Immature natural killer cell (primary cell): Measurements from ENCODE around the gene CRELD1. TPM values are rescaled to one million over a fixed set of nuclear protein-coding genes. Genes with fewer than 3 reads are reported as not detected.
"Not testable (repeated sequence)": the region's sequence is repeated elsewhere in the genome, so short reads cannot be mapped to it uniquely, and the experiment has no call there.

Experiments
- DNase-seq, 3 donors: peaks; one replicate each; pipeline ENCODE4 v3.0.0; 2022; ENCODE audit warnings: mixed read lengths in 1 of 3
- H3K27ac Mint-ChIP-seq, 6 donors: one replicate each; pipeline ENCODE4 v1.8.0; 2020; ENCODE audit warnings: mixed read lengths in 6 of 6, mild to moderate bottlenecking in 5 of 6, inconsistent platforms in 4 of 6, moderate library complexity in 3 of 6
- H3K27me3 Mint-ChIP-seq, 3 donors: one replicate each; pipeline ENCODE4 v1.8.0; 2020 to 2021; ENCODE audit warnings: low read depth in 3 of 3, mild to moderate bottlenecking in 3 of 3, mixed read lengths in 3 of 3, moderate library complexity in 3 of 3, inconsistent platforms in 1 of 3
- H3K36me3 Mint-ChIP-seq, 3 donors: one replicate each; pipeline ENCODE4 v1.8.0; 2020; ENCODE audit warnings: mixed read lengths in 3 of 3, inconsistent platforms in 2 of 3, mild to moderate bottlenecking in 2 of 3
- H3K4me1 Mint-ChIP-seq, 2 donors: one replicate each; pipeline ENCODE4 v1.8.0; 2020; ENCODE audit warnings: inconsistent platforms in 2 of 2, mild to moderate bottlenecking in 2 of 2, mixed read lengths in 2 of 2, moderate library complexity in 1 of 2
- H3K4me3 Mint-ChIP-seq, 5 donors: one replicate each; pipeline ENCODE4 v1.8.0; 2020; ENCODE audit warnings: mild to moderate bottlenecking in 5 of 5, mixed read lengths in 5 of 5, inconsistent platforms in 3 of 5, moderate library complexity in 3 of 5
- H3K9me3 Mint-ChIP-seq, 6 donors: one replicate each; pipeline ENCODE4 v1.8.0; 2020; ENCODE audit warnings: mild to moderate bottlenecking in 6 of 6, mixed read lengths in 6 of 6, inconsistent platforms in 4 of 6, moderate library complexity in 3 of 6
- polyA plus RNA-seq, 3 donors: library from polyadenylated mRNA; unstranded; fragments of 300-500 nt; fragmentation: Illumina TruSeq; gene quantifications; one replicate each; pipeline ENCODE4 v1.2.3, GENCODE V29; 2021

CRELD1 gene
- polyA plus RNA-seq, 3 donors from 2014 or later: 38.9 to 67.8 (median 51.3) TPM

GRCh38 chr3:9897408-9898372 is 35.9 kb upstream of the CRELD1 start:
- no peak for DNase-seq
- Mint-ChIP-seq H3K4me3 (no peak overlapping the region), H3K4me1 (peaks cover 29 to 47% of the 10 kb centered on the region in 2 donors), H3K9me3 (no peaks in the 10 kb centered on the region), H3K27ac (peak overlapping the region; percentile 24 to 85 (median 44)), H3K27me3 (no peaks in the 10 kb centered on the region), H3K36me3 (peaks cover 5 to 15% (median 12%) of the 10 kb centered on the region in 3 donors)

- H3K4me3 Mint-ChIP-seq: no peak overlapping the region
- no peak for DNase-seq
- peak overlapping the region in 4 of 6 donors; percentile 51 to 85 (median 62) for H3K27ac Mint-ChIP-seq
- no peaks in the 10 kb centered on the region for H3K9me3 Mint-ChIP-seq
- H3K4me1 Mint-ChIP-seq: peaks cover 31 to 46% of the 10 kb centered on the region in 2 donors
- H3K27me3 Mint-ChIP-seq: no peaks in the 10 kb centered on the region
- peaks cover 0 to 10% (median 9%) of the 10 kb centered on the region in 3 donors for H3K36me3 Mint-ChIP-seq
Measured at GRCh38 chr3:9898467-9899241, 35.0 kb upstream of the CRELD1 start.

- Mint-ChIP-seq H3K27me3 (no peaks in the 10 kb centered on the region), H3K36me3 (peaks cover 0 to 9% (median 6%) of the 10 kb centered on the region in 3 donors), H3K9me3 (no peaks in the 10 kb centered on the region), H3K4me1 (peaks cover 26 to 39% of the 10 kb centered on the region in 2 donors), H3K4me3 (no peak overlapping the region), H3K27ac (peak overlapping the region in 1 of 6 donors; percentile 35)
- DNase-seq: no peak
Measured at GRCh38 chr3:9899289-9899791, 34.3 kb upstream of the CRELD1 start.

- H3K27me3 Mint-ChIP-seq, DNase-seq, H3K4me3 Mint-ChIP-seq, H3K27ac Mint-ChIP-seq, H3K36me3 Mint-ChIP-seq, H3K9me3 Mint-ChIP-seq: not testable (repeated sequence)
- peaks cover 19 to 27% of the 10 kb centered on the region in 2 donors for H3K4me1 Mint-ChIP-seq
Measured at GRCh38 chr3:9900965-9901415, 32.6 kb upstream of the CRELD1 start.

GRCh38 chr3:9901967-9902366 is 31.7 kb upstream of the CRELD1 start:
- Mint-ChIP-seq H3K4me1 (peaks cover 19 to 25% of the 10 kb centered on the region in 2 donors), H3K4me3 (peak overlapping the region in 2 of 5 donors; percentile 12 to 25), H3K27ac (peak overlapping the region in 5 of 6 donors; percentile 23 to 80 (median 42)), H3K27me3 (peaks cover 0 to 2% (median 0%) of the 10 kb centered on the region in 3 donors), H3K9me3 (no peaks in the 10 kb centered on the region), H3K36me3 (peaks cover 0 to 4% (median 0%) of the 10 kb centered on the region in 3 donors)
- no peak for DNase-seq

DNA sequence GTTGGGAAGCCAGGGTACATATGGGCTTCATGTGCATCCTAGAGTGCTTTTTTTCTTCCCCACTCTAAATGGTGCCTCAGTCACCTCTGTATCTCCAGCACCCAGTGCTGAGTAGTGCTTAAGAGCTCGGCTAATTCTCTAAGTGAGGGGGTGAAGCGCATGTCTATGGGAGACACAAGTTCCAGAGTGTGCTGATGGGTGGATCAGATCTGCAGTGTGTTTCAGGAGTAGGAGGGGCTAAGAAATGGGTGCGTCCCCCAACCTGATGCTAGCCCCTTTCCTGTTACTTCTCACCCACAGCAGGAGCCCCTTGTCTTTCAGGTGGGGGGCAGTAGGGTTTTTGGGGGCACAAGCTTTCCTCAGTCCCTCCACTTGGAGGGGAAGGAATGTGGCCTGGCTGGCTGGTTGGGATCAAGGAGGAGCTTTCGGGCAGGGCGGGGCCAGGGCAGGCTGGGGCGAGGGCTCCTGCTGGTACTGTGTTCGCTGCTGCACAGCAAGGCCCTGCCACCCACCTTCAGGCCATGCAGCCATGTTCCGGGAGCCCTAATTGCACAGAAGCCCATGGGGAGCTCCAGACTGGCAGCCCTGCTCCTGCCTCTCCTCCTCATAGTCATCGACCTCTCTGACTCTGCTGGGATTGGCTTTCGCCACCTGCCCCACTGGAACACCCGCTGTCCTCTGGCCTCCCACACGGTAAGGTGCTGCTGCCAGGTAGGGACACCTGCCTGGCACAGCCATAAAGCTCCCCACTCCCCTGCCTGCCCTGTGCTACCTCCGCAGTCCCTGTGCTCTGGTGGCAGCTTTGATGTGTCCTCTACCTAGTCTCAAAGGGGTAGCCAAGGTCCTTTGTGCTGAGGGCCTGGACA is 31.0 kb upstream of the CRELD1 start, which contains the start of gene IL17RE:
Gene IL17RE, plus strand, starts transcription at position 477 of the 866 bp plus-strand sequence. Its CDS starts 85 bp downstream, at position 562.
- peaks cover 19 to 25% of the 10 kb centered on the region in 2 donors for H3K4me1 Mint-ChIP-seq
- peaks cover 0 to 2% (median 1%) of the 10 kb centered on the region in 3 donors for H3K27me3 Mint-ChIP-seq
- no peak for DNase-seq
- peak within 1 kb of the TSS in 2 of 5 donors; percentile 12 to 25 for H3K4me3 Mint-ChIP-seq
- H3K36me3 Mint-ChIP-seq: peaks cover 0 to 4% (median 0%) of the 10 kb centered on the region in 3 donors
- no peaks in the 10 kb centered on the region for H3K9me3 Mint-ChIP-seq
- peak within 1 kb of the TSS; percentile 29 to 80 (median 41) for H3K27ac Mint-ChIP-seq

GRCh38 chr3:9903238-9903624 is 30.4 kb upstream of the CRELD1 start:
- H3K27me3 Mint-ChIP-seq: peaks cover 0 to 2% (median 2%) of the 10 kb centered on the region in 3 donors
- no peaks in the 10 kb centered on the region for H3K9me3 Mint-ChIP-seq
- H3K4me3 Mint-ChIP-seq: no peak overlapping the region
- peak overlapping the region in 1 of 6 donors; percentile 40 for H3K27ac Mint-ChIP-seq
- DNase-seq: no peak
- peaks cover 0 to under 1% (median 0%) of the 10 kb centered on the region in 3 donors for H3K36me3 Mint-ChIP-seq
- peaks cover 19 to 25% of the 10 kb centered on the region in 2 donors for H3K4me1 Mint-ChIP-seq

- Mint-ChIP-seq H3K4me3 (no peak overlapping the region), H3K9me3 (no peaks in the 10 kb centered on the region), H3K27ac (peak overlapping the region in 1 of 6 donors; percentile 40), H3K27me3 (peaks cover 0 to 2% (median 2%) of the 10 kb centered on the region in 3 donors), H3K4me1 (peaks cover 19 to 25% of the 10 kb centered on the region in 2 donors), H3K36me3 (no peaks in the 10 kb centered on the region)
- no peak for DNase-seq
Measured at GRCh38 chr3:9903904-9904303, 29.7 kb upstream of the CRELD1 start.

- Mint-ChIP-seq H3K36me3 (no peaks in the 10 kb centered on the region), H3K4me3 (no peak overlapping the region), H3K27ac (no peak overlapping the region), H3K4me1 (peaks cover 17 to 21% of the 10 kb centered on the region in 2 donors), H3K27me3 (peaks cover 0 to 2% (median 2%) of the 10 kb centered on the region in 3 donors), H3K9me3 (no peaks in the 10 kb centered on the region)
- DNase-seq: no peak
Measured at GRCh38 chr3:9906480-9906879, 27.2 kb upstream of the CRELD1 start.

GRCh38 chr3:9908286-9908685 is 25.3 kb upstream of the CRELD1 start:
- Mint-ChIP-seq H3K9me3 (no peaks in the 10 kb centered on the region), H3K36me3 (no peaks in the 10 kb centered on the region), H3K4me3 (no peak overlapping the region), H3K4me1 (peaks cover 4 to 13% of the 10 kb centered on the region in 2 donors), H3K27ac (no peak overlapping the region), H3K27me3 (peaks cover 2 to 4% (median 2%) of the 10 kb centered on the region in 3 donors)
- no peak for DNase-seq

GRCh38 chr3:9909221-9910013 is 24.2 kb upstream of the CRELD1 start:
- peak overlapping the region in 2 of 6 donors; percentile 2 to 59 for H3K27ac Mint-ChIP-seq
- no peaks in the 10 kb centered on the region for H3K9me3 Mint-ChIP-seq
- H3K4me3 Mint-ChIP-seq: no peak overlapping the region
- no peaks in the 10 kb centered on the region for H3K36me3 Mint-ChIP-seq
- no peak for DNase-seq
- H3K4me1 Mint-ChIP-seq: peaks cover 2 to 10% of the 10 kb centered on the region in 2 donors
- peaks cover 2 to 4% (median 2%) of the 10 kb centered on the region in 3 donors for H3K27me3 Mint-ChIP-seq

DNA sequence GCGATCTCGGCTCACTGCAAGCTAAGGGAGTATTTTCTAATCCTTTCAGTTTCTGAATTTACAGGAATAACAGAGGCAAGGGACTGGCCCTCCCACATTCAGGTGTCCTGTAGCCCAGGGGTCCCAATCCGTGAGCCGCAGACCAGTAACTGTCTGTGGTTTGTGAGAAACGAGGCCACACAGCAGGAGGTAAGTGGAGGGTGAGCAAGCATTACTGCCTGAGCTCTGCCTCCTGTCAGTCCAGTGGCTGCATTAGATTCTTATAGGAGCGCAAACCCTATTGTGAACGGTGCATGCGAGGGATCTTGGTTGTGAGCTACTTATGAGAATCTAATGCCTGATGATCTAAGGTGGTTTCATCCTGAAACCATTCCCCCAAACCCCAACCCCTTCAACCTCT is 21.8 kb upstream of the CRELD1 start:
- Mint-ChIP-seq H3K27ac (no peak overlapping the region), H3K36me3 (no peaks in the 10 kb centered on the region), H3K9me3 (no peaks in the 10 kb centered on the region), H3K4me1 (peaks cover 10 to 16% of the 10 kb centered on the region in 2 donors), H3K4me3 (peak overlapping the region in 2 of 5 donors; percentile 14 to 64), H3K27me3 (peaks cover 0 to 4% (median 2%) of the 10 kb centered on the region in 3 donors)
- DNase-seq: no peak
